HEK293 (cell line): Measurements from ENCODE around the gene AGRN.

Source experiments
- CTCF ChIA-PET: fragments of 350-600 bp; formaldehyde crosslinking; extraction: SDS; loops from one replicate; lab custom pipeline; 2021; ENCODE audit warnings: antibody characterized with exemption; lab: Yijun Ruan, JAX
- POLR2A ChIA-PET: fragments of 300-600 bp; formaldehyde crosslinking; extraction: SDS; loops from one replicate; lab custom pipeline; 2020; ENCODE audit warnings: antibody characterized with exemption, inconsistent platforms; lab: Yijun Ruan, JAX
- H3K27ac ChIP-seq: fragments of 200-500 bp; sonication (Bioruptor generic); 2 replicates; pipeline ENCODE4 v1.5.1; 2014; ENCODE audit warnings: low read depth, low read length, control low read depth, inconsistent platforms; ENCODE audit errors: extremely low read depth
- H3K36me3 ChIP-seq, 2 experiments: fragments of 200-500 bp in 1 of 2; sonication (Bioruptor generic) in 1 of 2; 1 replicate in 1 of 2; 2 replicates in 1 of 2; pipeline ENCODE4 v1.5.1; 2014 to 2017; ENCODE audit warnings: inconsistent platforms in 2 of 2, low read length in 2 of 2; ENCODE audit not compliant: control insufficient read depth in 2 of 2, insufficient read depth in 1 of 2
- H3K4me1 ChIP-seq: fragments of 200-500 bp; sonication (Bioruptor generic); 2 replicates; pipeline ENCODE4 v1.5.1; 2014; ENCODE audit warnings: mild to moderate bottlenecking, low read length, inconsistent platforms; ENCODE audit not compliant: control insufficient read depth, insufficient read depth
- H3K4me3 ChIP-seq: 2 replicates; pipeline ENCODE4 v1.5.1; 2011; ENCODE audit warnings: low read depth, mild to moderate bottlenecking, control low read depth, low read length, moderate library complexity
- H3K9me3 ChIP-seq: fragments of 200-500 bp; sonication (Bioruptor generic); 2 replicates; pipeline ENCODE4 v1.5.1; 2014; ENCODE audit warnings: low read depth, low read length, inconsistent platforms; ENCODE audit not compliant: control insufficient read depth, insufficient read depth
- OSR2 ChIP-seq: fragments of 450-650 bp; formaldehyde crosslinking; IDR thresholded peaks from 2 replicates; pipeline ENCODE4 v1.5.1; 2016; ENCODE audit warnings: missing biosample characterization, missing genetic modification characterization
- OVOL3 ChIP-seq: fragments of 450-650 bp; formaldehyde crosslinking; IDR thresholded peaks from 2 replicates; pipeline ENCODE4 v1.5.1; 2016; ENCODE audit warnings: missing biosample characterization, missing genetic modification characterization
- PRDM1 ChIP-seq: fragments of 450-650 bp; formaldehyde crosslinking; IDR thresholded peaks from 2 replicates; pipeline ENCODE4; 2016; ENCODE audit warnings: missing biosample characterization, missing genetic modification characterization
- ZBTB48 ChIP-seq: fragments of 450-650 bp; formaldehyde crosslinking; IDR thresholded peaks from 2 replicates; pipeline ENCODE4 v1.5.1; 2016; ENCODE audit warnings: missing biosample characterization, missing genetic modification characterization
- ZEB2 ChIP-seq: fragments of 450-650 bp; formaldehyde crosslinking; IDR thresholded peaks from 2 replicates; pipeline ENCODE4 v1.5.1; 2016; ENCODE audit warnings: missing biosample characterization, missing genetic modification characterization
- ZNF664 ChIP-seq: fragments of 450-650 bp; formaldehyde crosslinking; IDR thresholded peaks from 2 replicates; pipeline ENCODE4 v1.5.1; 2016; ENCODE audit warnings: missing biosample characterization, missing genetic modification characterization
- ZNF776 ChIP-seq: fragments of 450-650 bp; formaldehyde crosslinking; IDR thresholded peaks from 2 replicates; pipeline ENCODE4 v1.5.0; 2017; ENCODE audit warnings: missing biosample characterization, missing genetic modification characterization, borderline replicate concordance
- ZNF791 ChIP-seq: fragments of 450-650 bp; formaldehyde crosslinking; IDR thresholded peaks from 2 replicates; pipeline ENCODE4 v1.5.1; 2016; ENCODE audit warnings: missing biosample characterization, missing genetic modification characterization
- ZNF830 ChIP-seq: fragments of 450-650 bp; IDR thresholded peaks from 2 replicates; pipeline ENCODE4 v1.5.0; 2018; ENCODE audit warnings: missing biosample characterization, missing genetic modification characterization, low read depth, mild to moderate bottlenecking, moderate library complexity
- ZSCAN30 ChIP-seq: fragments of 450-650 bp; IDR thresholded peaks from 2 replicates; pipeline ENCODE4 v1.5.1; 2018; ENCODE audit warnings: missing biosample characterization, mild to moderate bottlenecking, missing genetic modification characterization, moderate library complexity
- TF ChIP-seq, protein P1 (sequence below): fragments of 450-650 bp; formaldehyde crosslinking; IDR thresholded peaks from 2 replicates; pipeline ENCODE4 v1.5.1; 2016; ENCODE audit warnings: missing biosample characterization, missing genetic modification characterization
- TF ChIP-seq, protein P2 (sequence below): fragments of 450-650 bp; formaldehyde crosslinking; IDR thresholded peaks from 2 replicates; pipeline ENCODE4 v1.5.1; 2016; ENCODE audit warnings: missing biosample characterization, missing genetic modification characterization
- TF ChIP-seq, protein P3 (sequence below): fragments of 450-650 bp; formaldehyde crosslinking; IDR thresholded peaks from 2 replicates; pipeline ENCODE4 v1.5.1; 2016; ENCODE audit warnings: missing biosample characterization, missing genetic modification characterization, low read depth
- TF ChIP-seq, protein P4 (sequence below): fragments of 450-650 bp; formaldehyde crosslinking; conservative IDR thresholded peaks from 2 replicates; pipeline ENCODE4 v1.5.1; 2016; ENCODE audit warnings: low read depth, missing biosample characterization, missing genetic modification characterization
- TF ChIP-seq, protein P5 (sequence below): fragments of 450-650 bp; formaldehyde crosslinking; IDR thresholded peaks from 2 replicates; pipeline ENCODE4 v1.5.1; 2017; ENCODE audit warnings: missing biosample characterization, missing genetic modification characterization

The AGRN gene

DNA sequence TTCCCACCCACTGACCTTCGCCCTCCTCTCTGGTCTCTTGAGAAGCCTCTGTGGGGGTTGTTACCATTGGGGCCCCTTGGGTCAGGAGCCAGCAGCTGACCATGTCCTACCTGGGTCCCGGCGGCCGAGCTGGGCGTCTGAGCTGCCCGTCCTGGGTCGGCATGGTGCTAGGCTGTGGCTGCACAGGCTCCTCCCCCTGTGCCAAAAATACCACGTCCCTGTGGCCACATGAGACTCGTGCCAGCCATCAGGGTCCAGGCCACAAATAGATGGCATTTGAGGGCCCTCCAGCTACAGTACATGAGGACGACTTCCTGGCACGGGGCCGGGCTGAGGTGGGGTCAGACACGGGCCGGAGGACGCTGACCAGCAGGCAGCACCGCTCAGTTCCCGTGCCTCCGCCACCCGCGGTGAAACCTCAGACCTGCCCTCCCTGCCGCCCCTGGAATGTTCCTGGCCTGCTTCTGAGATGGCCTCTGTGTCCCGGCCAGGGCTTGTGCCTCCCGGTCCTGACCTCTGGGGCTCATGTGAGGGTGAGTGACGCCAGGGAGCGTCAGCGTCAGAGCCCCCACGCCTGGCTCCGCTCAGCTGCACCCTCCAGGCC, 37.9 kb upstream of the AGRN start, which contains the start of gene PERM1:
Gene PERM1 (minus strand): TSS at position 139 of the 604 bp plus-strand sequence. CDS start 1,064 bp downstream, outside the sequence.
- no peak within 1 kb of the TSS for H3K4me3 ChIP-seq
- no peaks in the 10 kb centered on the region for H3K9me3 ChIP-seq
- POLR2A ChIA-PET, result interaction anchor here (1.1 to 2.0 kb wide), 3 partner anchors 13 to 43 kb away, joined by 3 to 11 read pairs (median 3); no protein-coding TSS in a partner anchor
- H3K36me3 ChIP-seq, result no peaks in the 10 kb centered on the region
- no peaks in the 10 kb centered on the region for H3K4me1 ChIP-seq
- H3K27ac ChIP-seq, result no peak within 1 kb of the TSS
- TF ChIP-seq, protein P1, sequence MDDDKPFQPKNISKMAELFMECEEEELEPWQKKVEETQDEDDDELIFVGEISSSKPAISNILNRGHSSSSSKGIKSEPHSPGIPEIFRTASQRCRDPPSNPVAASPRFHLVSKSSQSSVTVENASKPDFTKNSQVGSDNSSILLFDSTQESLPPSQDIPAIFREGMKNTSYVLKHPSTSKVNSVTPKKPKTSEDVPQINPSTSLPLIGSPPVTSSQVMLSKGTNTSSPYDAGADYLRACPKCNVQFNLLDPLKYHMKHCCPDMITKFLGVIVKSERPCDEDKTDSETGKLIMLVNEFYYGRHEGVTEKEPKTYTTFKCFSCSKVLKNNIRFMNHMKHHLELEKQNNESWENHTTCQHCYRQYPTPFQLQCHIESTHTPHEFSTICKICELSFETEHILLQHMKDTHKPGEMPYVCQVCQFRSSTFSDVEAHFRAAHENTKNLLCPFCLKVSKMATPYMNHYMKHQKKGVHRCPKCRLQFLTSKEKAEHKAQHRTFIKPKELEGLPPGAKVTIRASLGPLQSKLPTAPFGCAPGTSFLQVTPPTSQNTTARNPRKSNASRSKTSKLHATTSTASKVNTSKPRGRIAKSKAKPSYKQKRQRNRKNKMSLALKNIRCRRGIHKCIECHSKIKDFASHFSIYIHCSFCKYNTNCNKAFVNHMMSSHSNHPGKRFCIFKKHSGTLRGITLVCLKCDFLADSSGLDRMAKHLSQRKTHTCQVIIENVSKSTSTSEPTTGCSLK (tag by site-specific recombination), result no peak
- TF ChIP-seq, protein P2, sequence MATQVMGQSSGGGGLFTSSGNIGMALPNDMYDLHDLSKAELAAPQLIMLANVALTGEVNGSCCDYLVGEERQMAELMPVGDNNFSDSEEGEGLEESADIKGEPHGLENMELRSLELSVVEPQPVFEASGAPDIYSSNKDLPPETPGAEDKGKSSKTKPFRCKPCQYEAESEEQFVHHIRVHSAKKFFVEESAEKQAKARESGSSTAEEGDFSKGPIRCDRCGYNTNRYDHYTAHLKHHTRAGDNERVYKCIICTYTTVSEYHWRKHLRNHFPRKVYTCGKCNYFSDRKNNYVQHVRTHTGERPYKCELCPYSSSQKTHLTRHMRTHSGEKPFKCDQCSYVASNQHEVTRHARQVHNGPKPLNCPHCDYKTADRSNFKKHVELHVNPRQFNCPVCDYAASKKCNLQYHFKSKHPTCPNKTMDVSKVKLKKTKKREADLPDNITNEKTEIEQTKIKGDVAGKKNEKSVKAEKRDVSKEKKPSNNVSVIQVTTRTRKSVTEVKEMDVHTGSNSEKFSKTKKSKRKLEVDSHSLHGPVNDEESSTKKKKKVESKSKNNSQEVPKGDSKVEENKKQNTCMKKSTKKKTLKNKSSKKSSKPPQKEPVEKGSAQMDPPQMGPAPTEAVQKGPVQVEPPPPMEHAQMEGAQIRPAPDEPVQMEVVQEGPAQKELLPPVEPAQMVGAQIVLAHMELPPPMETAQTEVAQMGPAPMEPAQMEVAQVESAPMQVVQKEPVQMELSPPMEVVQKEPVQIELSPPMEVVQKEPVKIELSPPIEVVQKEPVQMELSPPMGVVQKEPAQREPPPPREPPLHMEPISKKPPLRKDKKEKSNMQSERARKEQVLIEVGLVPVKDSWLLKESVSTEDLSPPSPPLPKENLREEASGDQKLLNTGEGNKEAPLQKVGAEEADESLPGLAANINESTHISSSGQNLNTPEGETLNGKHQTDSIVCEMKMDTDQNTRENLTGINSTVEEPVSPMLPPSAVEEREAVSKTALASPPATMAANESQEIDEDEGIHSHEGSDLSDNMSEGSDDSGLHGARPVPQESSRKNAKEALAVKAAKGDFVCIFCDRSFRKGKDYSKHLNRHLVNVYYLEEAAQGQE (tag by site-specific recombination), result no peak
- TF ChIP-seq, protein P3, sequence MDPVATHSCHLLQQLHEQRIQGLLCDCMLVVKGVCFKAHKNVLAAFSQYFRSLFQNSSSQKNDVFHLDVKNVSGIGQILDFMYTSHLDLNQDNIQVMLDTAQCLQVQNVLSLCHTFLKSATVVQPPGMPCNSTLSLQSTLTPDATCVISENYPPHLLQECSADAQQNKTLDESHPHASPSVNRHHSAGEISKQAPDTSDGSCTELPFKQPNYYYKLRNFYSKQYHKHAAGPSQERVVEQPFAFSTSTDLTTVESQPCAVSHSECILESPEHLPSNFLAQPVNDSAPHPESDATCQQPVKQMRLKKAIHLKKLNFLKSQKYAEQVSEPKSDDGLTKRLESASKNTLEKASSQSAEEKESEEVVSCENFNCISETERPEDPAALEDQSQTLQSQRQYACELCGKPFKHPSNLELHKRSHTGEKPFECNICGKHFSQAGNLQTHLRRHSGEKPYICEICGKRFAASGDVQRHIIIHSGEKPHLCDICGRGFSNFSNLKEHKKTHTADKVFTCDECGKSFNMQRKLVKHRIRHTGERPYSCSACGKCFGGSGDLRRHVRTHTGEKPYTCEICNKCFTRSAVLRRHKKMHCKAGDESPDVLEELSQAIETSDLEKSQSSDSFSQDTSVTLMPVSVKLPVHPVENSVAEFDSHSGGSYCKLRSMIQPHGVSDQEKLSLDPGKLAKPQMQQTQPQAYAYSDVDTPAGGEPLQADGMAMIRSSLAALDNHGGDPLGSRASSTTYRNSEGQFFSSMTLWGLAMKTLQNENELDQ (tag by site-specific recombination), result no peak
- TF ChIP-seq PRDM1 (tag by site-specific recombination), result no peak
- TF ChIP-seq ZEB2 (tag by site-specific recombination), result no peak
- no peak for TF ChIP-seq ZSCAN30
- TF ChIP-seq ZNF830 (tag by site-specific recombination), result no peak
- TF ChIP-seq, all 188 proteins: peak for 0
- CTCF ChIA-PET, result interaction anchor here (1.1 to 4.0 kb wide), 5 partner anchors 12 to 139 kb away, joined by 4 to 53 read pairs (median 15); no protein-coding TSS in a partner anchor

GRCh38 chr1:982765-983436, 37.0 kb upstream of the AGRN start:
- H3K4me1 ChIP-seq, result no peaks in the 10 kb centered on the region
- no peaks in the 10 kb centered on the region for H3K9me3 ChIP-seq
- POLR2A ChIA-PET, result interaction anchor here (1.1 to 2.0 kb wide), 2 partner anchors 12 to 19 kb away, joined by 3 to 11 read pairs; no protein-coding TSS in a partner anchor
- no peak overlapping the region for H3K27ac ChIP-seq
- CTCF ChIA-PET, result interaction anchor here (0.6 to 4.0 kb wide), 12 partner anchors 11 to 308 kb away, joined by 3 to 53 read pairs (median 4); no protein-coding TSS in a partner anchor
- H3K4me3 ChIP-seq, result no peak overlapping the region
- H3K36me3 ChIP-seq, result no peaks in the 10 kb centered on the region
- no peak for TF ChIP-seq ZBTB48 (tag by site-specific recombination)
- TF ChIP-seq ZEB2 (tag by site-specific recombination), result no peak
- no peak for TF ChIP-seq ZNF791
- TF ChIP-seq, protein P4, sequence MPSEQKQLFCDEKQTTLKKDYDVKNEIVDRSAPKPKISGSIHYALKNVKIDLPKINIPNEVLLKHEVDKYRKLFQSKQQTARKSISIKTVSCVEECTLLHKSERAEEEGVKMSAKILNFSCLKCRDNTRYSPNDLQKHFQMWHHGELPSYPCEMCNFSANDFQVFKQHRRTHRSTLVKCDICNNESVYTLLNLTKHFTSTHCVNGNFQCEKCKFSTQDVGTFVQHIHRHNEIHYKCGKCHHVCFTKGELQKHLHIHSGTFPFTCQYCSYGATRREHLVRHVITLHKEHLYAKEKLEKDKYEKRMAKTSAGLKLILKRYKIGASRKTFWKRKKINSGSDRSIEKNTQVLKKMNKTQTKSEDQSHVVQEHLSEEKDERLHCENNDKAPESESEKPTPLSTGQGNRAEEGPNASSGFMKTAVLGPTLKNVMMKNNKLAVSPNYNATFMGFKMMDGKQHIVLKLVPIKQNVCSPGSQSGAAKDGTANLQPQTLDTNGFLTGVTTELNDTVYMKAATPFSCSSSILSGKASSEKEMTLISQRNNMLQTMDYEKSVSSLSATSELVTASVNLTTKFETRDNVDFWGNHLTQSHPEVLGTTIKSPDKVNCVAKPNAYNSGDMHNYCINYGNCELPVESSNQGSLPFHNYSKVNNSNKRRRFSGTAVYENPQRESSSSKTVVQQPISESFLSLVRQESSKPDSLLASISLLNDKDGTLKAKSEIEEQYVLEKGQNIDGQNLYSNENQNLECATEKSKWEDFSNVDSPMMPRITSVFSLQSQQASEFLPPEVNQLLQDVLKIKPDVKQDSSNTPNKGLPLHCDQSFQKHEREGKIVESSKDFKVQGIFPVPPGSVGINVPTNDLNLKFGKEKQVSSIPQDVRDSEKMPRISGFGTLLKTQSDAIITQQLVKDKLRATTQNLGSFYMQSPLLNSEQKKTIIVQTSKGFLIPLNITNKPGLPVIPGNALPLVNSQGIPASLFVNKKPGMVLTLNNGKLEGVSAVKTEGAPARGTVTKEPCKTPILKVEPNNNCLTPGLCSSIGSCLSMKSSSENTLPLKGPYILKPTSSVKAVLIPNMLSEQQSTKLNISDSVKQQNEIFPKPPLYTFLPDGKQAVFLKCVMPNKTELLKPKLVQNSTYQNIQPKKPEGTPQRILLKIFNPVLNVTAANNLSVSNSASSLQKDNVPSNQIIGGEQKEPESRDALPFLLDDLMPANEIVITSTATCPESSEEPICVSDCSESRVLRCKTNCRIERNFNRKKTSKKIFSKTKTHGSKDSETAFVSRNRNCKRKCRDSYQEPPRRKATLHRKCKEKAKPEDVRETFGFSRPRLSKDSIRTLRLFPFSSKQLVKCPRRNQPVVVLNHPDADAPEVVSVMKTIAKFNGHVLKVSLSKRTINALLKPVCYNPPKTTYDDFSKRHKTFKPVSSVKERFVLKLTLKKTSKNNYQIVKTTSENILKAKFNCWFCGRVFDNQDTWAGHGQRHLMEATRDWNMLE (tag by site-specific recombination), result no peak
- no peak for TF ChIP-seq OVOL3 (tag by site-specific recombination)
- no peak for TF ChIP-seq ZNF664
- no peak for TF ChIP-seq OSR2
- TF ChIP-seq ZNF776 (tag by site-specific recombination), result no peak
- TF ChIP-seq, protein P5, sequence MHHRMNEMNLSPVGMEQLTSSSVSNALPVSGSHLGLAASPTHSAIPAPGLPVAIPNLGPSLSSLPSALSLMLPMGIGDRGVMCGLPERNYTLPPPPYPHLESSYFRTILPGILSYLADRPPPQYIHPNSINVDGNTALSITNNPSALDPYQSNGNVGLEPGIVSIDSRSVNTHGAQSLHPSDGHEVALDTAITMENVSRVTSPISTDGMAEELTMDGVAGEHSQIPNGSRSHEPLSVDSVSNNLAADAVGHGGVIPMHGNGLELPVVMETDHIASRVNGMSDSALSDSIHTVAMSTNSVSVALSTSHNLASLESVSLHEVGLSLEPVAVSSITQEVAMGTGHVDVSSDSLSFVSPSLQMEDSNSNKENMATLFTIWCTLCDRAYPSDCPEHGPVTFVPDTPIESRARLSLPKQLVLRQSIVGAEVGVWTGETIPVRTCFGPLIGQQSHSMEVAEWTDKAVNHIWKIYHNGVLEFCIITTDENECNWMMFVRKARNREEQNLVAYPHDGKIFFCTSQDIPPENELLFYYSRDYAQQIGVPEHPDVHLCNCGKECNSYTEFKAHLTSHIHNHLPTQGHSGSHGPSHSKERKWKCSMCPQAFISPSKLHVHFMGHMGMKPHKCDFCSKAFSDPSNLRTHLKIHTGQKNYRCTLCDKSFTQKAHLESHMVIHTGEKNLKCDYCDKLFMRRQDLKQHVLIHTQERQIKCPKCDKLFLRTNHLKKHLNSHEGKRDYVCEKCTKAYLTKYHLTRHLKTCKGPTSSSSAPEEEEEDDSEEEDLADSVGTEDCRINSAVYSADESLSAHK (tag by site-specific recombination), result no peak
